Measurements from ENCODE around the gene ZNF264. TPM values are rescaled to one million over a fixed set of nuclear protein-coding genes. Genes with fewer than 3 reads are reported as not detected.

The ZNF264 gene
- total and polyA plus RNA-seq, 2 of the 8 experiments (the other 6 are each of a cell fraction or from before 2014, with no cell fraction given), result 3.6 to 20.0 TPM

GRCh38 chr19:57240311-57241090 lies 49.2 kb downstream of the ZNF264 start, which contains the start of gene ZNF805 (continued):
- TF ChIP-seq ATF2 (IDR thresholded peaks at IDR 0.05; ENCODE audit: low read length) (no peak), MAFK (IDR thresholded peaks at IDR 0.05; ENCODE audit: low read depth, low read length) (no peak)

Measured in H1 (cell line).